Gastroesophageal sphincter (tissue), 3 donors: Measurements from ENCODE around the gene KCNAB1.

ENCODE experiments used
- POLR2A ChIP-seq, 2 donors: fragments of 450-650 bp; IDR thresholded peaks; one replicate each; pipeline ENCODE4 v1.6.1; 2017; ENCODE audit warnings: antibody characterized with exemption in 2 of 2, mild to moderate bottlenecking in 2 of 2, moderate library complexity in 1 of 2
- TF ChIP-seq, protein P1 (sequence below), 4 experiments: fragments of 200-600 bp in 2 of 4; fragments of 450-650 bp in 2 of 4; sonication (generic) in 1 of 4; IDR thresholded peaks; one replicate each; pipeline ENCODE4 v1.5.1; 2017 to 2019; ENCODE audit warnings: antibody characterized with exemption in 4 of 4, mild to moderate bottlenecking in 2 of 4, moderate library complexity in 2 of 4

DNA sequence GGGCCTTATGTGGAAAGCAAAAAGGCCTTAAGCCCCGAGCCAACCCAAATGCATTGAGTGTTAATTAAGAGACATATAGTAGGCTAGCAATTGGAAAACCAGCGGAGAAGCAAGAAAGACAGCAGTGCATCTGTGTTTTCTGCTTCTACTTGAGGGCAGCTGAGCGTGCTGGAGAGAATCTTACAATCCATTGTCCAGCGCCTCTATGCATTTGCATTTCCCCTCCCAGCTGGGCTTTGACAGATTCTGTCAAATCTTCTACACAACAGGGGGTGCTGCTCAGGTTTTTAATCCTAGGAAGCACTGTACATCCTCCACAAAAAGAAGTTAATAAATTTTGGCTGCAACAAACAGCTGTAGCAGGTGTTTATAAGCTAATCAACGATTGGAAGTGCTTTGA is 410.6 kb downstream of the KCNAB1 start:
- TF ChIP-seq, protein P1, sequence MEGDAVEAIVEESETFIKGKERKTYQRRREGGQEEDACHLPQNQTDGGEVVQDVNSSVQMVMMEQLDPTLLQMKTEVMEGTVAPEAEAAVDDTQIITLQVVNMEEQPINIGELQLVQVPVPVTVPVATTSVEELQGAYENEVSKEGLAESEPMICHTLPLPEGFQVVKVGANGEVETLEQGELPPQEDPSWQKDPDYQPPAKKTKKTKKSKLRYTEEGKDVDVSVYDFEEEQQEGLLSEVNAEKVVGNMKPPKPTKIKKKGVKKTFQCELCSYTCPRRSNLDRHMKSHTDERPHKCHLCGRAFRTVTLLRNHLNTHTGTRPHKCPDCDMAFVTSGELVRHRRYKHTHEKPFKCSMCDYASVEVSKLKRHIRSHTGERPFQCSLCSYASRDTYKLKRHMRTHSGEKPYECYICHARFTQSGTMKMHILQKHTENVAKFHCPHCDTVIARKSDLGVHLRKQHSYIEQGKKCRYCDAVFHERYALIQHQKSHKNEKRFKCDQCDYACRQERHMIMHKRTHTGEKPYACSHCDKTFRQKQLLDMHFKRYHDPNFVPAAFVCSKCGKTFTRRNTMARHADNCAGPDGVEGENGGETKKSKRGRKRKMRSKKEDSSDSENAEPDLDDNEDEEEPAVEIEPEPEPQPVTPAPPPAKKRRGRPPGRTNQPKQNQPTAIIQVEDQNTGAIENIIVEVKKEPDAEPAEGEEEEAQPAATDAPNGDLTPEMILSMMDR (IDR thresholded peaks at IDR 0.05), result no peak
- TF ChIP-seq POLR2A (IDR thresholded peaks at IDR 0.05), result no peak
